Measurements from ENCODE around the gene FEM1C. TPM values are rescaled to one million over a fixed set of nuclear protein-coding genes. Genes with fewer than 3 reads are reported as not detected.

The FEM1C gene
- total RNA-seq, 2 experiments from 2014 or later: 5.6 to 9.0 TPM

- Histone ChIP-seq H3K4me1 (ENCODE audit: insufficient read depth, low read length, poor library complexity, severe bottlenecking) (no peaks in the 10 kb centered on the region), H3K79me2 (ENCODE audit: insufficient read depth, low read depth, low read length) (no peaks in the 10 kb centered on the region), H3K27ac (ENCODE audit: low read depth, low read length, poor library complexity, severe bottlenecking) (no peak overlapping the region), H3K4me3 (ENCODE audit: low read depth, low read length, poor library complexity, severe bottlenecking) (no peak overlapping the region), H2AFZ (ENCODE audit: low read length) (no peak overlapping the region), H3K36me3 (ENCODE audit: insufficient read depth, low read length) (no peaks in the 10 kb centered on the region), H3K9me3 (ENCODE audit: low read length) (no peaks in the 10 kb centered on the region), H3K4me2 (ENCODE audit: low read length) (no peak overlapping the region), H3K9me2 (ENCODE audit: insufficient read depth, low read length) (no peaks in the 10 kb centered on the region), H4K20me1 (ENCODE audit: insufficient read depth, low read length) (no peaks in the 10 kb centered on the region)
- intact Hi-C loops (cut with micrococcal nuclease; ENCODE audit: unreplicated experiment): no loop called here
- ChIA-PET CTCF (ENCODE audit: unreplicated experiment) (no interaction called here), POLR2A (interaction anchor here (0.6 kb wide), 1 partner anchor 171 kb away, joined by 5 read pairs; no protein-coding TSS in a partner anchor)
- TF ChIP-seq CTCF (conservative IDR thresholded peaks at IDR 0.05; ENCODE audit: low read length): no peak
- no peak for TF ChIP-seq EZH2phosphoT487 (IDR thresholded peaks at IDR 0.05; ENCODE audit: borderline replicate concordance, low read depth, low read length)
- no TSS peak for BruUV-seq (replicated peaks)
- DNase-seq (ENCODE audit: low spot score): no peak
Measured at GRCh38 chr5:115561176-115561575, 16.6 kb upstream of the FEM1C start.

- H3K27ac ChIP-seq (ENCODE audit: low read depth, low read length, poor library complexity, severe bottlenecking): no peak overlapping the region
- DNase-seq (ENCODE audit: low spot score): no peak
- H4K20me1 ChIP-seq (ENCODE audit: insufficient read depth, low read length): no peaks in the 10 kb centered on the region
- no TSS peak for BruUV-seq (replicated peaks)
- no peaks in the 10 kb centered on the region for H3K79me2 ChIP-seq (ENCODE audit: insufficient read depth, low read depth, low read length)
- H3K4me2 ChIP-seq (ENCODE audit: low read length): no peak overlapping the region
- H3K4me1 ChIP-seq (ENCODE audit: insufficient read depth, low read length, poor library complexity, severe bottlenecking): no peaks in the 10 kb centered on the region
- ChIA-PET POLR2A (interaction anchor here (0.6 to 1.0 kb wide), 5 partner anchors 8 to 639 kb away, joined by 3 to 7 read pairs (median 3); no protein-coding TSS in a partner anchor), CTCF (ENCODE audit: unreplicated experiment) (no interaction called here)
- H3K9me2 ChIP-seq (ENCODE audit: insufficient read depth, low read length): no peaks in the 10 kb centered on the region
- no peak overlapping the region for H2AFZ ChIP-seq (ENCODE audit: low read length)
- TF ChIP-seq CTCF (conservative IDR thresholded peaks at IDR 0.05; ENCODE audit: low read length) (no peak), EZH2phosphoT487 (IDR thresholded peaks at IDR 0.05; ENCODE audit: borderline replicate concordance, low read depth, low read length) (no peak)
- intact Hi-C loops (cut with micrococcal nuclease; ENCODE audit: unreplicated experiment): no loop called here
- H3K4me3 ChIP-seq (ENCODE audit: low read depth, low read length, poor library complexity, severe bottlenecking): no peak overlapping the region
- no peaks in the 10 kb centered on the region for H3K9me3 ChIP-seq (ENCODE audit: low read length)
- H3K36me3 ChIP-seq (ENCODE audit: insufficient read depth, low read length): no peaks in the 10 kb centered on the region
Measured at GRCh38 chr5:115559524-115559923, 14.9 kb upstream of the FEM1C start.

- ChIA-PET CTCF (ENCODE audit: unreplicated experiment) (no interaction called here), POLR2A (interaction anchor here (1.0 kb wide), 1 partner anchor 16 kb away, joined by 3 read pairs; no protein-coding TSS in a partner anchor)
- Histone ChIP-seq H3K9me2 (ENCODE audit: insufficient read depth, low read length) (no peaks in the 10 kb centered on the region), H2AFZ (ENCODE audit: low read length) (no peak overlapping the region), H3K9me3 (ENCODE audit: low read length) (no peaks in the 10 kb centered on the region), H3K27ac (ENCODE audit: low read depth, low read length, poor library complexity, severe bottlenecking) (no peak overlapping the region), H3K4me3 (ENCODE audit: low read depth, low read length, poor library complexity, severe bottlenecking) (no peak overlapping the region), H3K4me2 (ENCODE audit: low read length) (no peak overlapping the region), H3K36me3 (ENCODE audit: insufficient read depth, low read length) (no peaks in the 10 kb centered on the region), H4K20me1 (ENCODE audit: insufficient read depth, low read length) (no peaks in the 10 kb centered on the region), H3K79me2 (ENCODE audit: insufficient read depth, low read depth, low read length) (no peaks in the 10 kb centered on the region), H3K4me1 (ENCODE audit: insufficient read depth, low read length, poor library complexity, severe bottlenecking) (no peaks in the 10 kb centered on the region)
- intact Hi-C loops (cut with micrococcal nuclease; ENCODE audit: unreplicated experiment): no loop called here
- no peak for TF ChIP-seq EZH2phosphoT487 (IDR thresholded peaks at IDR 0.05; ENCODE audit: borderline replicate concordance, low read depth, low read length)
- TF ChIP-seq CTCF (conservative IDR thresholded peaks at IDR 0.05; ENCODE audit: low read length): no peak
- BruUV-seq (replicated peaks): no TSS peak
- no peak for DNase-seq (ENCODE audit: low spot score)
Measured at GRCh38 chr5:115558388-115558956, 13.9 kb upstream of the FEM1C start.
